Measurements from ENCODE around the gene MAN1C1.

DNA sequence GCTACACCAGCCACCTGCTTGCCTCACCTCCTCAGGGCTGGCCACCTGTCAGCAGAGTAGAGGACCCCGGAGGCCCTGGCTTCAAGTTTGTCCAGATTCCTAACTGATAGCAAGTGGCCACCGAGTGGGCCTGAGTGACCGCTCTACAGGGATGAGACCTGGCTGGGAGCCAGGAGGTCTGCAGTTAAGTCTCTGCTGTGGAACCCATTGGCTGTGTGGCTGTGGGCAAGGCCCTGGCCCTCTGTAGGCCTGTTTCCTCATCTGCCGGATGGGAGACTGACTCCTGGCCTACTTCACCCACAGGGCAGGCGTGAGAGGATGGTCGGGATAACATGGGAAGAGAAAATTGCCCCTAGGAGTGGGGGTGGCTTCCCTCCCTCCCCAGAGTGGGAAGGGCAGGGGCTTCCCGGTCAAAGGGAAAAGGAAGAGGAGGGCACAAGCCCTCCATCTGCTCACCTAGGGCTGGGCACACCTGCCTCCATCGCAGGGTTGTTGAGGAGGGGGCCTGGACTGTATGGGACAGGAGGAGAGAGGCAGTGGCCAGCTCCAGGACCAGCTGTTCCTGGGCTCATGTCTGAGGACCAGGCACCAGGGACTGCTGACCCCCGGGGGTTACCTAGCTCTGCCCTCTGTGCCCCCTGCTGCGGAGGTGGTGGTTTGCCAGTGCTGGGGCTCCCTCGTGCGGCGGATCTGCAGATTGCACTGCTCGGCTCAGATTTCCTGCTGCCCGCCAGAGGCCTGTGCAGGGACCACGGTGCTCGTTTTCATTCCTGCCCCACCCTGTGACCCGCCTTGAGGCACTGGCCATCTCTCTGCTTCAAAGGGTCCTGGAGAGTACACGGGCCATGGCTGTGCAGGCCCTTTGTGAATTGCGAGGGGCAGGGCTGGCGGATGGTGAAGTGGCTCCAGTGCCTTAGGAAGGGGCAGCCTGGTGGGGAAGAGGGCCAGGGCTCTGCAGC lies 194.0 kb downstream of the MAN1C1 start:
- no peak for TF ChIP-seq ZFP3 (CRISPR knock-in tag; IDR thresholded peaks at IDR 0.05)
- no peak for TF ChIP-seq TCF4 (CRISPR knock-in tag; IDR thresholded peaks at IDR 0.05; ENCODE audit: borderline replicate concordance)
- TF ChIP-seq RARB (CRISPR knock-in tag; IDR thresholded peaks at IDR 0.05), result no peak
- TF ChIP-seq, protein P1, sequence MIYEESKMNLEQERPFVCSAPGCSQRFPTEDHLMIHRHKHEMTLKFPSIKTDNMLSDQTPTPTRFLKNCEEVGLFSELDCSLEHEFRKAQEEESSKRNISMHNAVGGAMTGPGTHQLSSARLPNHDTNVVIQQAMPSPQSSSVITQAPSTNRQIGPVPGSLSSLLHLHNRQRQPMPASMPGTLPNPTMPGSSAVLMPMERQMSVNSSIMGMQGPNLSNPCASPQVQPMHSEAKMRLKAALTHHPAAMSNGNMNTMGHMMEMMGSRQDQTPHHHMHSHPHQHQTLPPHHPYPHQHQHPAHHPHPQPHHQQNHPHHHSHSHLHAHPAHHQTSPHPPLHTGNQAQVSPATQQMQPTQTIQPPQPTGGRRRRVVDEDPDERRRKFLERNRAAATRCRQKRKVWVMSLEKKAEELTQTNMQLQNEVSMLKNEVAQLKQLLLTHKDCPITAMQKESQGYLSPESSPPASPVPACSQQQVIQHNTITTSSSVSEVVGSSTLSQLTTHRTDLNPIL (CRISPR knock-in tag; IDR thresholded peaks at IDR 0.05; ENCODE audit: low read depth), result no peak

Data from SK-N-SH treated with all-trans-retinoic acid at 6 μM for 48 hours (cell line).